Ascending aorta (tissue), 2 donors: ENCODE results near the gene NOL3. TPM values are rescaled to one million over a fixed set of nuclear protein-coding genes. Genes with fewer than 3 reads are reported as not detected.

Source experiments
- DNase-seq, 2 donors: peaks; one replicate each; pipeline ENCODE4 v3.0.0-alpha.2; 2019; ENCODE audit warnings: low spot score in 2 of 2
- H3K27ac ChIP-seq, 2 donors: fragments of 200-600 bp; sonication (generic); one replicate each; pipeline ENCODE4 v1.5.1; 2016 to 2017; ENCODE audit warnings: mild to moderate bottlenecking in 1 of 2
- H3K27me3 ChIP-seq: fragments of 200-600 bp; sonication (generic); one replicate; pipeline ENCODE4 v1.5.1; 2017
- H3K36me3 ChIP-seq, 2 donors: fragments of 200-600 bp; sonication (generic); one replicate each; pipeline ENCODE4 v1.5.1; 2016
- H3K4me1 ChIP-seq, 2 donors: fragments of 200-600 bp; sonication (generic); one replicate each; pipeline ENCODE4 v1.5.1; 2016 to 2017; ENCODE audit warnings: mild to moderate bottlenecking in 1 of 2
- H3K4me3 ChIP-seq, 2 donors: fragments of 200-600 bp; sonication (generic); one replicate each; pipeline ENCODE4 v1.5.1; 2016 to 2017; ENCODE audit warnings: mild to moderate bottlenecking in 1 of 2
- H3K9me3 ChIP-seq, 2 donors: fragments of 200-600 bp; sonication (generic); one replicate each; pipeline ENCODE4 v1.5.1; 2016
- intact Hi-C: fragments of 100-400 bp; cut with DNase I; formaldehyde crosslinking; loops from one replicate; pipeline ENCODE4 v1.15.1; 2023
- total RNA-seq: library from RNA; depleted of rRNA; stranded (reverse); fragments of >200 nt; gene quantifications from one replicate; pipeline ENCODE4 v1.1.0, GENCODE V29; 2016
- TF ChIP-seq, protein P1 (sequence below), 3 experiments: fragments of 200-600 bp in 2 of 3; fragments of 450-650 bp in 1 of 3; sonication (generic) in 2 of 3; IDR thresholded peaks; one replicate each; pipeline ENCODE4 v1.5.1; 2016 to 2019; ENCODE audit warnings: antibody characterized with exemption in 3 of 3, mild to moderate bottlenecking in 1 of 3, moderate library complexity in 1 of 3

NOL3 gene
- total RNA-seq, 1 donor from 2014 or later, result 87.6 TPM

DNA sequence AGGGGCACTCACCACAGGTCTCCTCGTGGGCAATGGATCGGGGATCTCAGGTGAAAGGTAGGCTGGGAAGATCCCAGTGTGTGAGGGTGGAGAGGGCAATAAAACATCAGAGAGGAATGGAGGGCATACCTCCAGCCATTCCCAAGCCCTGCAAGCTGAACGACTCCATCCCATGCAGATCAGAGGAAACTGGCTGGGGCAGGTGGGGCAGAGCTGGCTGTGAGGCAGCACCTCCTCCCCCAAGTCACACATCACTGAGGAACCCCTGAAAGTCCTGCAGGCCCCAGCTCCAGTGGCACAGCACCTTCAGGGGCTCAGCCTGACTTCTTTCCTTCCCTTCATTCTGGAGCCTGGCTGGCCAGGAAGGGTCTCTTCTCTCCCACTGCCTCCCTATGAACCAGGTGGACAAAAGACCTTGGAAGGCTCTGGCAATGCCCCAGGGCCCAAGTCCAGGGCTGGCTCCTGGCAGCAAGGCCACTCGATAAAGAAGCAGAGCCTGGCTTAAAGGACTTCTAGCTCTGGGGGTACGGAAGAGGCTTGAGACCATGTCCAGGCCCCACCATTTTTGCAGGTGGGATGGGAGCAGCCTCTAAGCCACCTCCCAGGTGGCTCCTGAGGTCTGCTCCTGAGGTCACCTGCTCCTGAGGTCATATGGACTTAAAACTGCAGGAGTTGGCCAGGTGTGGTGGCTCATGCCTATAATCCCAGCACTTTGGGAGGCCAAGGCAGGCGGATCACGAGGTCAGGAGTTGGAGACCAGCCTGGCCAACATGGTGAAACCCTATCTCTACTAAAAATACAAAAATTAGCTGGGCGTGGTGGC lies 43.1 kb downstream of the NOL3 start:
- DNase-seq, result no peak
- Histone ChIP-seq H3K36me3 (peaks cover 0 to 6% of the 10 kb centered on the region in 2 donors), H3K4me1 (no peaks in the 10 kb centered on the region), H3K4me3 (no peak overlapping the region), H3K27ac (no peak overlapping the region), H3K9me3 (no peaks in the 10 kb centered on the region), H3K27me3 (no peaks in the 10 kb centered on the region)
- intact Hi-C loops, result no loop called here
- TF ChIP-seq, protein P1, sequence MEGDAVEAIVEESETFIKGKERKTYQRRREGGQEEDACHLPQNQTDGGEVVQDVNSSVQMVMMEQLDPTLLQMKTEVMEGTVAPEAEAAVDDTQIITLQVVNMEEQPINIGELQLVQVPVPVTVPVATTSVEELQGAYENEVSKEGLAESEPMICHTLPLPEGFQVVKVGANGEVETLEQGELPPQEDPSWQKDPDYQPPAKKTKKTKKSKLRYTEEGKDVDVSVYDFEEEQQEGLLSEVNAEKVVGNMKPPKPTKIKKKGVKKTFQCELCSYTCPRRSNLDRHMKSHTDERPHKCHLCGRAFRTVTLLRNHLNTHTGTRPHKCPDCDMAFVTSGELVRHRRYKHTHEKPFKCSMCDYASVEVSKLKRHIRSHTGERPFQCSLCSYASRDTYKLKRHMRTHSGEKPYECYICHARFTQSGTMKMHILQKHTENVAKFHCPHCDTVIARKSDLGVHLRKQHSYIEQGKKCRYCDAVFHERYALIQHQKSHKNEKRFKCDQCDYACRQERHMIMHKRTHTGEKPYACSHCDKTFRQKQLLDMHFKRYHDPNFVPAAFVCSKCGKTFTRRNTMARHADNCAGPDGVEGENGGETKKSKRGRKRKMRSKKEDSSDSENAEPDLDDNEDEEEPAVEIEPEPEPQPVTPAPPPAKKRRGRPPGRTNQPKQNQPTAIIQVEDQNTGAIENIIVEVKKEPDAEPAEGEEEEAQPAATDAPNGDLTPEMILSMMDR (IDR thresholded peaks at IDR 0.05), result no peak

DNA sequence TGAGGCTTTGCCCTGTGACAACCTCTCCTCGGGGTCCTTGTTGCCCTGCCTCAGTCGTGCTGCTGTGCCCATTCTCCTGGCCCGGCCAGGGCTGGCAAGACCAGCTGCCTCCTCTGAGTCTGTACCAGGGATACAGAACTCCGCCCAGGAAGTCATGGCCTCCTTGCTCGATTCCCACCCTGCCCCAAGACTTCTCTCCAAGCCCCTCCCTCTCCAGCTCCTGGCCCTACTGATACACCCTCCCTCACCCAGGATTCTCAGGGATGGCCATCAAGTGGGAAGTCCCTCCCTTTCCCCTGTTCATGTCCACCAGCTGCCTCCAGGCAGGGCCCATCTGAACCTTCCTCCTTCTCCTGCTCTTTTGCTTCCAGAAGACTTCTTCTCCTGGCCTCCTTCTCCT lies 45.4 kb downstream of the NOL3 start:
- H3K27me3 ChIP-seq, result no peaks in the 10 kb centered on the region
- no peak overlapping the region for H3K27ac ChIP-seq
- intact Hi-C loops, result no loop called here
- H3K4me3 ChIP-seq, result no peak overlapping the region
- no peaks in the 10 kb centered on the region for H3K9me3 ChIP-seq
- DNase-seq, result no peak
- no peaks in the 10 kb centered on the region for H3K4me1 ChIP-seq
- TF ChIP-seq, protein P1 (IDR thresholded peaks at IDR 0.05), result no peak
- H3K36me3 ChIP-seq, result peaks cover 0 to 2% of the 10 kb centered on the region in 2 donors

DNA sequence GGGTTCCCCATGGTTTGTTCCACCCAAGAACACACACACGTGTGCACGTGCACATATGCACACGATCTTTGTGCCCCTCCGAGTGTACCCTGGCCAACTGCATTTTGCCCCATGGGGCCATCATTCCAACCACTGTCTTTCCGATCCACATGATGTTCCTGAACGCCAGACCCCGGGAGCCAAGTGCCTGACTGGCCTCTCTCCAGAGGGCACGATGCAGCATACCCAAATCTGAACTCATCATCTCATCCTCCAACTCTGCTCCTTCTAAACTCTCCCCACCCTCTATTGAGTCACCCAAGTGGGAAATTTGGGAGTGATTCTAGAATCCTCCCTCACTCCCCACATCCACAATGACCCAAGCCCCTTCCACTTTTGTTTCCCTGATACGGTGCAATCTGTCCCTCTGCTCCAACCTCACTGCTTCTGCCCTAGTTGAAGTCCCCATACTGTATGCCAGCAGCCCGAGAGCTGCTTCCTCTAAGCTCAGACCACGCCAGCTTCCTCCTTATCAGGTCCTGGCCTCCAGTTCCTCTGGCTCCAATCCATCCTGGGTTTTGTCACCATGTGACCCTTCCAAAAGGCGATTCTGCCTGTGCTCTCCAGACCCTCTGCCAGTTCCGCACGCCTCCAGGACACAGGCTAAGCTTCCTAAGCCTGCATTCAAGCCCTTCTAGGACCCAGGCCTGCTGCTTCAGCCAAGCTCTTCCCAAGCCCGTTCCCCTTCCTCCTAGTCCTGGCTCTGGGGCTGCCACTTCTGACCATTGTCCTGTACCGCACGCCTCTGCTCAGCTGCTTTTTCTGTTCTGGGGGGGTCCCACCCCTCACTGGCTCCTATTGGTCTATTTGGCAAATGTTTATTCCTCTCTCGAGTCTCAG lies 46.5 kb downstream of the NOL3 start:
- Histone ChIP-seq H3K9me3 (no peaks in the 10 kb centered on the region), H3K4me3 (no peak overlapping the region), H3K27ac (peak overlapping the region; percentile 14 to 22), H3K27me3 (no peaks in the 10 kb centered on the region), H3K4me1 (no peaks in the 10 kb centered on the region), H3K36me3 (no peaks in the 10 kb centered on the region)
- peak in 1 of 2 donors; percentile 77 for DNase-seq
- TF ChIP-seq, protein P1 (IDR thresholded peaks at IDR 0.05), result no peak
- intact Hi-C loops, result no loop called here

DNA sequence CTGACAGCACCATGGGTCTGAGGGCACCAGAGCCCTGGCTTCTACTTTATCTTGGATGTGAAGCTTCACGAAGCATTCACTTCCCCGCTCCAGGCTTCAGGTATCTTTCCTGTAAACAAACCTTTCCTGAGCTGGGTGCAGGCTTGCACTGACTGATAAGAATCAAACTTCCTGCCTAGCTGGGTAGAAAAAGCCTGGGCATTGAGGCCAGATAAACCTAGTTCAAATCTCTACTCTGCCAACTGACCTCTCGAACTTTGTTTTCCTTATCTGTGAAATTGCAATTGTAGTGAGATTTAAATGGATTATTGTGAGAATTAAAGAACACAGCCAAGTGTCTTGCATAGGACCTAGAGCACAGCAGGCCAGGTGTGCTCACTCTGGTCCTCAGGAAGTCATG lies 53.7 kb downstream of the NOL3 start:
- Histone ChIP-seq H3K4me3 (no peak overlapping the region), H3K4me1 (peaks cover 6 to 15% of the 10 kb centered on the region in 2 donors), H3K27ac (no peak overlapping the region), H3K9me3 (no peaks in the 10 kb centered on the region), H3K27me3 (no peaks in the 10 kb centered on the region), H3K36me3 (peaks cover 8 to 14% of the 10 kb centered on the region in 2 donors)
- no peak for DNase-seq
- intact Hi-C loops, result no loop called here
- TF ChIP-seq, protein P1 (IDR thresholded peaks at IDR 0.05), result no peak

Other genes with a start within 250 kb of the NOL3 start
- 54.2 TPM for gene RRAD, start 245.0 kb upstream of the NOL3 start, total RNA-seq
- gene CIAO2B, start 236.1 kb upstream of the NOL3 start, total RNA-seq, result 255 TPM
- 40.0 TPM for gene CES2, start 235.0 kb upstream of the NOL3 start, total RNA-seq
- not detected for gene CES3, start 209.3 kb upstream of the NOL3 start, total RNA-seq
- gene CES4A, start 181.9 kb upstream of the NOL3 start, total RNA-seq, result 0.11 TPM
- gene CBFB, start 141.4 kb upstream of the NOL3 start, total RNA-seq, result 59.1 TPM
- gene PHAF1, start 60.6 kb upstream of the NOL3 start, total RNA-seq, result 4.5 TPM
- gene B3GNT9, start 19.5 kb upstream of the NOL3 start, total RNA-seq, result 40.7 TPM
- 27.7 TPM for gene TRADD, start 10.6 kb upstream of the NOL3 start, total RNA-seq
- 46.1 TPM for gene FBXL8, start 10.6 kb upstream of the NOL3 start, total RNA-seq
- gene HSF4, start 5.8 kb upstream of the NOL3 start, total RNA-seq, result 64.9 TPM
- 18.9 TPM for gene MATCAP1, start 13.4 kb downstream of the NOL3 start, total RNA-seq
- 11.2 TPM for gene EXOC3L1, start 19.6 kb downstream of the NOL3 start, total RNA-seq
- 114 TPM for gene E2F4, start 21.6 kb downstream of the NOL3 start, total RNA-seq
- not detected for gene ELMO3, start 28.6 kb downstream of the NOL3 start, total RNA-seq
- gene TMEM208, start 56.6 kb downstream of the NOL3 start, total RNA-seq, result 8.3 TPM
- 20.2 TPM for gene FHOD1, start 76.9 kb downstream of the NOL3 start, total RNA-seq
- gene SLC9A5, start 78.4 kb downstream of the NOL3 start, total RNA-seq, result 13.5 TPM
- gene PLEKHG4, start 109.0 kb downstream of the NOL3 start, total RNA-seq, result 3.7 TPM
- not detected for gene KCTD19, start 156.2 kb downstream of the NOL3 start, total RNA-seq
- gene LRRC36, start 156.3 kb downstream of the NOL3 start, total RNA-seq, result not detected
- gene TPPP3, start 223.0 kb downstream of the NOL3 start, total RNA-seq, result 2.8 TPM
- 82.7 TPM for gene ZDHHC1, start 245.9 kb downstream of the NOL3 start, total RNA-seq